A549 (cell line): ENCODE results near the gene ALDH1A1. TPM values are rescaled to one million over a fixed set of nuclear protein-coding genes. Genes with fewer than 3 reads are reported as not detected.

ENCODE experiments used
- ATAC-seq, 2 experiments: fragments of 200-7000 bp in 1 of 2; fragments of >200 bp in 1 of 2; cut with Nextera tagmentation in 1 of 2; cut with Tn5 transposase in 1 of 2; 3 replicates each; pipeline versions ENCODE4 v1.8.0 to v1.9.1; 2018 to 2020; ENCODE audit warnings: mild to moderate bottlenecking in 1 of 2, moderate library complexity in 1 of 2
- CTCF ChIA-PET: fragments of 300-600 bp; sonication (Branson Sonifier 250); formaldehyde crosslinking; extraction: SDS; loops from one replicate; lab custom pipeline; 2021; ENCODE audit warnings: antibody characterized with exemption, inconsistent platforms; lab: Yijun Ruan, JAX
- POLR2A ChIA-PET: fragments of 350-600 bp; formaldehyde crosslinking; extraction: SDS; loops from one replicate; lab custom pipeline; 2021; ENCODE audit warnings: antibody characterized with exemption, inconsistent platforms; lab: Yijun Ruan, JAX
- DNase-seq, 2 experiments: peaks; one replicate each; pipeline versions ENCODE4 v3.0.0 to v3.0.0-alpha.2; 2011 to 2016; ENCODE audit warnings: low read depth in 1 of 2, low spot score in 1 of 2
- FAIRE-seq: peaks from 2 replicates; lab custom pipeline; 2011; peaks lifted over from hg19 to GRCh38; lab: Jason Lieb, UNC
- H3K27ac ChIP-seq, 2 experiments: fragments of >200 bp; sonication (Bioruptor Twin); formaldehyde crosslinking; 3 replicates each; pipeline ENCODE4 v1.5.1; 2016 to 2017
- H3K4me1 ChIP-seq: fragments of >200 bp; sonication (Bioruptor Twin); formaldehyde crosslinking; 3 replicates; pipeline ENCODE4 v1.6.1; 2016
- H3K4me2 ChIP-seq: fragments of >200 bp; sonication (Bioruptor Twin); formaldehyde crosslinking; 3 replicates; pipeline ENCODE4 v1.6.1; 2016
- H3K4me3 ChIP-seq: fragments of >200 bp; sonication (Bioruptor Twin); formaldehyde crosslinking; 3 replicates; pipeline ENCODE4 v1.5.1; 2016
- H3K9me3 ChIP-seq: fragments of >200 bp; sonication (Bioruptor Twin); formaldehyde crosslinking; 3 replicates; pipeline ENCODE4 v1.6.1; 2016
- ATOH8 ChIP-seq: fragments of 250-450 bp; sonication (Bioruptor Pico); IDR thresholded peaks from 2 replicates; pipeline ENCODE4 v1.5.0; 2020; ENCODE audit warnings: low read depth, mild to moderate bottlenecking, moderate library complexity
- BHLHE40 ChIP-seq: IDR thresholded peaks from 2 replicates; pipeline ENCODE4 v1.6.1; 2012; ENCODE audit warnings: low read depth, low read length, inconsistent platforms
- CBX8 ChIP-seq: fragments of 200-600 bp; sonication (generic); IDR thresholded peaks from 2 replicates; pipeline ENCODE4 v1.6.1; 2016
- CEBPB ChIP-seq, 2 experiments: fragments of >200 bp in 1 of 2; sonication (Bioruptor Twin) in 1 of 2; formaldehyde crosslinking in 1 of 2; IDR thresholded peaks; 2 replicates each; pipeline ENCODE4 v1.6.1; 2012 to 2016
- EHF ChIP-seq: fragments of 250-450 bp; sonication (Bioruptor Pico); IDR thresholded peaks from 2 replicates; pipeline ENCODE4 v1.5.0; 2020; ENCODE audit warnings: mild to moderate bottlenecking
- EP300 ChIP-seq, 2 experiments: fragments of >200 bp; sonication (Bioruptor Twin); formaldehyde crosslinking; IDR thresholded peaks; 2 replicates in 1 of 2; 3 replicates in 1 of 2; pipeline ENCODE4 v1.6.1; 2016 to 2017
- FOSB ChIP-seq: fragments of 250-450 bp; sonication (Bioruptor Pico); IDR thresholded peaks from 2 replicates; pipeline ENCODE4 v1.5.0; 2020; ENCODE audit warnings: mild to moderate bottlenecking, moderate library complexity
- FOSL2 ChIP-seq, 2 experiments: fragments of 450-650 bp in 1 of 2; fragments of >200 bp in 1 of 2; sonication (Bioruptor Twin) in 1 of 2; formaldehyde crosslinking; IDR thresholded peaks; 2 replicates each; pipeline versions ENCODE4 v1.5.0 to v1.6.1; 2016 to 2020; ENCODE audit warnings: mild to moderate bottlenecking in 1 of 2, moderate library complexity in 1 of 2
- FOXS1 ChIP-seq: fragments of 250-450 bp; sonication (Bioruptor Pico); IDR thresholded peaks from 2 replicates; pipeline ENCODE4 v1.5.0; 2020; ENCODE audit warnings: mild to moderate bottlenecking, moderate library complexity
- GATA3 ChIP-seq: IDR thresholded peaks from 2 replicates; pipeline ENCODE4 v1.6.1; 2012; ENCODE audit warnings: borderline replicate concordance
- HOXA7 ChIP-seq: fragments of 250-450 bp; sonication (Bioruptor Pico); IDR thresholded peaks from 2 replicates; pipeline ENCODE4 v1.5.0; 2020; ENCODE audit warnings: mild to moderate bottlenecking, moderate library complexity
- HOXB13 ChIP-seq: fragments of 250-450 bp; sonication (Bioruptor Pico); IDR thresholded peaks from 2 replicates; pipeline ENCODE4 v1.5.0; 2020; ENCODE audit warnings: low read depth, mild to moderate bottlenecking, moderate library complexity
- JUN ChIP-seq, 2 experiments: fragments of >200 bp; sonication (Bioruptor Twin); formaldehyde crosslinking; IDR thresholded peaks; 2 replicates in 1 of 2; 3 replicates in 1 of 2; pipeline ENCODE4 v1.6.1; 2016 to 2017
- JUNB ChIP-seq: fragments of >200 bp; sonication (Bioruptor Twin); formaldehyde crosslinking; IDR thresholded peaks from 2 replicates; pipeline ENCODE4 v1.6.1; 2016
- PBX3 ChIP-seq: IDR thresholded peaks from 2 replicates; pipeline ENCODE4 v1.6.1; 2012
- RAD21 ChIP-seq, 2 experiments: fragments of >200 bp in 1 of 2; sonication (Bioruptor Twin) in 1 of 2; formaldehyde crosslinking in 1 of 2; IDR thresholded peaks in 1 of 2; conservative IDR thresholded peaks in 1 of 2; 2 replicates in 1 of 2; 3 replicates in 1 of 2; pipeline ENCODE4 v1.6.1; 2012 to 2018; ENCODE audit warnings: inconsistent platforms in 1 of 2
- RARB ChIP-seq: fragments of 250-450 bp; sonication (Bioruptor Pico); IDR thresholded peaks from 2 replicates; pipeline ENCODE4 v1.8.0; 2021; ENCODE audit warnings: mild to moderate bottlenecking, moderate library complexity
- RCOR1 ChIP-seq: fragments of 150-350 bp; IDR thresholded peaks from 2 replicates; pipeline ENCODE4 v1.6.1; 2014; ENCODE audit warnings: antibody characterized with exemption, low read length, low read depth
- RNF2 ChIP-seq: fragments of 200-600 bp; sonication (generic); IDR thresholded peaks from 2 replicates; pipeline ENCODE4 v1.6.1; 2016; ENCODE audit warnings: low read depth, mild to moderate bottlenecking, antibody characterized with exemption, moderate library complexity, borderline replicate concordance
- SMC3 ChIP-seq: fragments of >200 bp; sonication (Bioruptor Twin); formaldehyde crosslinking; IDR thresholded peaks from 3 replicates; pipeline ENCODE4 v1.6.1; 2018; ENCODE audit warnings: inconsistent platforms
- TP53 ChIP-seq: fragments of 250-450 bp; sonication (Bioruptor Pico); IDR thresholded peaks from 2 replicates; pipeline ENCODE4 v1.5.0; 2021; ENCODE audit warnings: mild to moderate bottlenecking, moderate library complexity
- ZFP36 ChIP-seq: fragments of 450-650 bp; IDR thresholded peaks from 2 replicates; pipeline ENCODE4 v1.6.1; 2014; ENCODE audit warnings: borderline replicate concordance; ENCODE audit not compliant: partially characterized antibody
- WGBS: methylation state at CpG from one replicate; pipeline ENCODE4 v1.1.6; 2017; ENCODE audit errors: missing lambda C conversion rate; 5-methylcytosine and 5-hydroxymethylcytosine counted together
- polyA plus RNA-seq, 4 experiments: library from polyadenylated mRNA; depleted of rRNA in 3 of 4; stranded (reverse); fragments of >200 nt; fragmentation: RNase III in 1 of 4; extraction: RNeasy Plus Mini Kit Qiagen cat#74134 plus additional on column Dnase treatment in 1 of 4; gene quantifications; 2 replicates in 3 of 4; 3 replicates in 1 of 4; pipeline ENCODE4 v1.2.3, GENCODE V29; 2011 to 2017
- TF ChIP-seq, protein P1 (sequence below): fragments of >200 bp; sonication (Bioruptor Twin); formaldehyde crosslinking; IDR thresholded peaks from 3 replicates; pipeline ENCODE4 v1.6.1; 2016
- TF ChIP-seq, protein P2 (sequence below): fragments of 150-350 bp; IDR thresholded peaks from 2 replicates; pipeline ENCODE4 v1.6.1; 2014; ENCODE audit warnings: low read depth, mild to moderate bottlenecking, low read length
- TF ChIP-seq, protein P3 (sequence below): IDR thresholded peaks from 2 replicates; pipeline ENCODE4 v1.6.1; 2012
- TF ChIP-seq, protein P4 (sequence below): fragments of >200 bp; sonication (Bioruptor Twin); formaldehyde crosslinking; IDR thresholded peaks from 3 replicates; pipeline ENCODE4 v1.5.1; 2016

The ALDH1A1 gene
- polyA plus RNA-seq, 2 of the 4 experiments (the other 2 are of a cell fraction): 8,617 to 9,987 TPM

DNA sequence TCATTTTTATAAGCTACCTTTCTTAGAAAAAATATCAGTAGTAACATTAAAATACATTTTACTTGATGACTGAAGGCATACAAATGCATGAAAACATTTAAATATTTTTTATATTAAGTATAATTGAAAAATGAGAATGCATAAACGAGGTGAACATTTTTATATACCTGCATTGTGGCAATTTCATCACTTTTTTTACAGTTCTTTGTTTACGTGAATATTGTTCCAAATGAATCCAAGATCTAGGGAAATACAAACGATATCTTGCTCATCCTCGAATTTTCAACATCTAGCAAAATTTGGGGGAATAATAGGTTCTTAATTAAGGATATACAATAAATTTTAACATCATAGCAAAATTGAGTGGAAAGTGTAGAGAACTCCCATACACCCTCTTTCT, 45.5 kb upstream of the ALDH1A1 start:
- FAIRE-seq (no peak), ATAC-seq (no peak), DNase-seq (no peak)
- 17% methylated on average over 4 of the region's 4 CpGs for WGBS
- Histone ChIP-seq H3K9me3 (peaks cover 9% of the 10 kb centered on the region; the same call in 1 of the 3 replicates), H3K4me2 (peak overlapping the region; percentile 89), H3K27ac (peak overlapping the region; percentile 94 to 98), H3K4me3 (peak overlapping the region; percentile 15; the same call in 1 of the 3 replicates), H3K4me1 (peaks cover 48% of the 10 kb centered on the region)
- TF ChIP-seq FOSB (CRISPR knock-in tag): peak; percentile 83
- TF ChIP-seq CBX8: no peak
- peak; percentile 74 for TF ChIP-seq HOXA7
- POLR2A ChIA-PET: interaction anchor here (0.8 to 1.9 kb wide), 8 partner anchors 11 to 81 kb away, joined by 3 to 7 read pairs (median 4); no protein-coding TSS in a partner anchor
- CTCF ChIA-PET: interaction anchor here (1.0 to 2.2 kb wide), 6 partner anchors 10 to 84 kb away, joined by 3 to 8 read pairs (median 4); no protein-coding TSS in a partner anchor

DNA sequence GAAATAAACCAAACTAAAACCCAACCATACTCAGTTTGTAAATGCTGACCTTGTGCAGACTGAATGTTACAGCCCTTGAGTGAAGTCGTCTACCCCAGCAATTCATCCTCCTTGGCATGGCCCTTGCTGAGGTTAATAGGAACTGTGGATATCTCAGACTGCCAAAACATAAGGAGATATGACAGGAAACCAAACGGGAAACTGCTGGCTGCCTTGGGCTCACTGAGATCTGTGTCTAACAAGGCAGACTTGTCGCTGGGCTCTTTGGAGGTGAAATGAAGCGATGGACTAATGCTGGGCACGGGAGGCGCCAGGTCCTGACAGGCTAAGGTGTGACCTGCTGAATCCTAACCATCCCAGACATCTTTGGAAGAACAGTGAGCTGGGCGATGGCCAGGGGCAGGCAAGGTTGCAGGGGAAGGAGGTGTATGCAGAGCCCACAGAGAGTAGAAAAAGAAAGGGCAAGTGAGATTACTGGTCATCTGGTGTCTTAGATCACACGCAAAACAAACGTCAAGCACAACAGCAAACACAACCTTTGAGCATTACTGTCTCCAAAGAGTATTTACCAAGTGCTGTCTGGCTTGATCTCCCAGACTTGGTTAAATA, 44.6 kb upstream of the ALDH1A1 start:
- ChIA-PET POLR2A (interaction anchor here (0.7 to 1.9 kb wide), 10 partner anchors 10 to 89 kb away, joined by 3 to 7 read pairs (median 4); no protein-coding TSS in a partner anchor), CTCF (interaction anchor here (1.0 to 2.2 kb wide), 8 partner anchors 10 to 140 kb away, joined by 3 to 8 read pairs (median 4); no protein-coding TSS in a partner anchor)
- Histone ChIP-seq H3K4me1 (peaks cover 57% of the 10 kb centered on the region), H3K27ac (peak overlapping the region; percentile 95 to 98), H3K4me2 (peak overlapping the region; percentile 89), H3K9me3 (peaks cover 9% of the 10 kb centered on the region; the same call in 1 of the 3 replicates), H3K4me3 (peak overlapping the region; percentile 31)
- DNase-seq (peak; percentile 25 to 98), ATAC-seq (peak; percentile 93), FAIRE-seq (peak; percentile 100)
- TF ChIP-seq FOSL2 (IDR thresholded peaks at IDR 0.05) (no peak), FOSL2 (CRISPR knock-in tag; IDR thresholded peaks at IDR 0.05) (peak; percentile 85), JUN (IDR thresholded peaks at IDR 0.05) (peak; percentile 96 to 99), SMC3 (peak; percentile 38; the same call in 2 of the 3 replicates), HOXA7 (no peak), ATOH8 (peak; percentile 21; the same call in 1 of the 2 replicates), RCOR1 (no peak), GATA3 (peak; percentile 99), BHLHE40 (peak; percentile 39; the same call in 1 of the 2 replicates), EP300 (IDR thresholded peaks at IDR 0.05) (peak; percentile 98 to 99), TP53 (CRISPR knock-in tag) (no peak), FOXS1 (CRISPR knock-in tag) (peak; percentile 42; the same call in 1 of the 2 replicates), EHF (CRISPR knock-in tag) (0 out of 2 replicates have a peak, but pooled peaks have one; percentile 36), HOXB13 (CRISPR knock-in tag) (peak; percentile 80), CEBPB (IDR thresholded peaks at IDR 0.05) (peak; percentile 47 to 80; a peak in 2 of 4 replicates), RNF2 (no peak), JUNB (peak; percentile 66), RAD21 (conservative IDR thresholded peaks at IDR 0.05 in 1 of 2, IDR thresholded peaks at IDR 0.05 in 1 of 2) (peak; percentile 41 to 50; a peak in 4 of 5 replicates), PBX3 (peak; percentile 83; the same call in 1 of the 2 replicates), ZFP36 (no peak), RARB (CRISPR knock-in tag) (peak; percentile 82; the same call in 1 of the 2 replicates)
- TF ChIP-seq, protein P1, sequence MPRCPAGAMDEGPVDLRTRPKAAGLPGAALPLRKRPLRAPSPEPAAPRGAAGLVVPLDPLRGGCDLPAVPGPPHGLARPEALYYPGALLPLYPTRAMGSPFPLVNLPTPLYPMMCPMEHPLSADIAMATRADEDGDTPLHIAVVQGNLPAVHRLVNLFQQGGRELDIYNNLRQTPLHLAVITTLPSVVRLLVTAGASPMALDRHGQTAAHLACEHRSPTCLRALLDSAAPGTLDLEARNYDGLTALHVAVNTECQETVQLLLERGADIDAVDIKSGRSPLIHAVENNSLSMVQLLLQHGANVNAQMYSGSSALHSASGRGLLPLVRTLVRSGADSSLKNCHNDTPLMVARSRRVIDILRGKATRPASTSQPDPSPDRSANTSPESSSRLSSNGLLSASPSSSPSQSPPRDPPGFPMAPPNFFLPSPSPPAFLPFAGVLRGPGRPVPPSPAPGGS: peak; percentile 93
- TF ChIP-seq, protein P2, sequence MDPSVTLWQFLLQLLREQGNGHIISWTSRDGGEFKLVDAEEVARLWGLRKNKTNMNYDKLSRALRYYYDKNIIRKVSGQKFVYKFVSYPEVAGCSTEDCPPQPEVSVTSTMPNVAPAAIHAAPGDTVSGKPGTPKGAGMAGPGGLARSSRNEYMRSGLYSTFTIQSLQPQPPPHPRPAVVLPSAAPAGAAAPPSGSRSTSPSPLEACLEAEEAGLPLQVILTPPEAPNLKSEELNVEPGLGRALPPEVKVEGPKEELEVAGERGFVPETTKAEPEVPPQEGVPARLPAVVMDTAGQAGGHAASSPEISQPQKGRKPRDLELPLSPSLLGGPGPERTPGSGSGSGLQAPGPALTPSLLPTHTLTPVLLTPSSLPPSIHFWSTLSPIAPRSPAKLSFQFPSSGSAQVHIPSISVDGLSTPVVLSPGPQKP: no peak
- TF ChIP-seq, protein P3, sequence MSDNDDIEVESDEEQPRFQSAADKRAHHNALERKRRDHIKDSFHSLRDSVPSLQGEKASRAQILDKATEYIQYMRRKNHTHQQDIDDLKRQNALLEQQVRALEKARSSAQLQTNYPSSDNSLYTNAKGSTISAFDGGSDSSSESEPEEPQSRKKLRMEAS: peak; percentile 87
- TF ChIP-seq, protein P4, sequence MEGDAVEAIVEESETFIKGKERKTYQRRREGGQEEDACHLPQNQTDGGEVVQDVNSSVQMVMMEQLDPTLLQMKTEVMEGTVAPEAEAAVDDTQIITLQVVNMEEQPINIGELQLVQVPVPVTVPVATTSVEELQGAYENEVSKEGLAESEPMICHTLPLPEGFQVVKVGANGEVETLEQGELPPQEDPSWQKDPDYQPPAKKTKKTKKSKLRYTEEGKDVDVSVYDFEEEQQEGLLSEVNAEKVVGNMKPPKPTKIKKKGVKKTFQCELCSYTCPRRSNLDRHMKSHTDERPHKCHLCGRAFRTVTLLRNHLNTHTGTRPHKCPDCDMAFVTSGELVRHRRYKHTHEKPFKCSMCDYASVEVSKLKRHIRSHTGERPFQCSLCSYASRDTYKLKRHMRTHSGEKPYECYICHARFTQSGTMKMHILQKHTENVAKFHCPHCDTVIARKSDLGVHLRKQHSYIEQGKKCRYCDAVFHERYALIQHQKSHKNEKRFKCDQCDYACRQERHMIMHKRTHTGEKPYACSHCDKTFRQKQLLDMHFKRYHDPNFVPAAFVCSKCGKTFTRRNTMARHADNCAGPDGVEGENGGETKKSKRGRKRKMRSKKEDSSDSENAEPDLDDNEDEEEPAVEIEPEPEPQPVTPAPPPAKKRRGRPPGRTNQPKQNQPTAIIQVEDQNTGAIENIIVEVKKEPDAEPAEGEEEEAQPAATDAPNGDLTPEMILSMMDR: no peak
- WGBS: under 1% methylated on average over 9 of the region's 9 CpGs
